ENCODE results near the gene FSIP2. TPM values are rescaled to one million over a fixed set of nuclear protein-coding genes. Genes with fewer than 3 reads are reported as not detected.

The FSIP2 gene
- total and polyA plus RNA-seq, 10 of the 15 experiments (the other 5 are each of a cell fraction or from before 2014, with no cell fraction given), result 0.03 to 1.3 (median 0.13) TPM

DNA sequence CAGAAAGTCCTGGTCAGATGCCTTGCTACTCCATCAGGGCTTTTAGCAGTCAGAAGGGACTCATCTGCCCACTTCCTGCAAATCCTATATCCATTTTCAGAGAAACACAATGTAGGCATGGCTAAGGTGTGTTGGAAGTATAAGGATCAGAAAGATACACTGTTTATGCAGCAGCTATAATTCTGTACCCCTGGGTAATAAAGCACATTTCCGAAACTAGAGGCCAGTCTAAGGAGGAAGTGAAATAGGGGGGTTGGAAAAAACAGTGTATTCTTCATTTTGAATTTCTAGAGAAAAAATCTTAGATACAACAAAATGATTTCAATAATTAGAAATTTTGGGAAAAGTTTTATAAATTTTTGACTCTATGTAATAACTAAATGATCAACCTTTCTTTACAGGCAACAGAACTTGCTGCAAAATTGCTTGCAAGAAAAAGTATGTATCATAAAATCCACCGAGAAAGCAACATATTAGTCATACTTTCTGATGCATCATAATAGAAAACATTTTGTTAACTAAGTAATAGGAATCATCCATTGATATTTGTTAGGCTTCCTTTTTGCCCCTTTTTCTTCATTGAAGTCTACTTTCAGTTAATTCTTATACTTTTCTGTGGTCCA, 47.4 kb downstream of the FSIP2 start (continued):
- TF ChIP-seq, protein P1, sequence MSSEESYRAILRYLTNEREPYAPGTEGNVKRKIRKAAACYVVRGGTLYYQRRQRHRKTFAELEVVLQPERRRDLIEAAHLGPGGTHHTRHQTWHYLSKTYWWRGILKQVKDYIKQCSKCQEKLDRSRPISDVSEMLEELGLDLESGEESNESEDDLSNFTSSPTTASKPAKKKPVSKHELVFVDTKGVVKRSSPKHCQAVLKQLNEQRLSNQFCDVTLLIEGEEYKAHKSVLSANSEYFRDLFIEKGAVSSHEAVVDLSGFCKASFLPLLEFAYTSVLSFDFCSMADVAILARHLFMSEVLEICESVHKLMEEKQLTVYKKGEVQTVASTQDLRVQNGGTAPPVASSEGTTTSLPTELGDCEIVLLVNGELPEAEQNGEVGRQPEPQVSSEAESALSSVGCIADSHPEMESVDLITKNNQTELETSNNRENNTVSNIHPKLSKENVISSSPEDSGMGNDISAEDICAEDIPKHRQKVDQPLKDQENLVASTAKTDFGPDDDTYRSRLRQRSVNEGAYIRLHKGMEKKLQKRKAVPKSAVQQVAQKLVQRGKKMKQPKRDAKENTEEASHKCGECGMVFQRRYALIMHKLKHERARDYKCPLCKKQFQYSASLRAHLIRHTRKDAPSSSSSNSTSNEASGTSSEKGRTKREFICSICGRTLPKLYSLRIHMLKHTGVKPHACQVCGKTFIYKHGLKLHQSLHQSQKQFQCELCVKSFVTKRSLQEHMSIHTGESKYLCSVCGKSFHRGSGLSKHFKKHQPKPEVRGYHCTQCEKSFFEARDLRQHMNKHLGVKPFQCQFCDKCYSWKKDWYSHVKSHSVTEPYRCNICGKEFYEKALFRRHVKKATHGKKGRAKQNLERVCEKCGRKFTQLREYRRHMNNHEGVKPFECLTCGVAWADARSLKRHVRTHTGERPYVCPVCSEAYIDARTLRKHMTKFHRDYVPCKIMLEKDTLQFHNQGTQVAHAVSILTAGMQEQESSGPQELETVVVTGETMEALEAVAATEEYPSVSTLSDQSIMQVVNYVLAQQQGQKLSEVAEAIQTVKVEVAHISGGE (CRISPR knock-in tag; IDR thresholded peaks at IDR 0.05), result no peak
- TF ChIP-seq RELB (IDR thresholded peaks at IDR 0.05; ENCODE audit: low read depth) (peak; percentile 56; the same call in 1 of the 2 replicates), MYB (IDR thresholded peaks at IDR 0.05; ENCODE audit: borderline replicate concordance, low read depth, low read length) (no peak), RUNX3 (IDR thresholded peaks at IDR 0.05; ENCODE audit: low read length) (peak; percentile 43; the same call in 1 of the 2 replicates), HCFC1 (IDR thresholded peaks at IDR 0.05; ENCODE audit: low read length) (no peak), JUND (IDR thresholded peaks at IDR 0.05; ENCODE audit: low read depth, low read length) (no peak), SRF (IDR thresholded peaks at IDR 0.05; ENCODE audit: low read depth in 2 of 2, low read length in 2 of 2) (no peak), MTA2 (IDR thresholded peaks at IDR 0.05; ENCODE audit: low read depth) (peak; percentile 77), HDGF (IDR thresholded peaks at IDR 0.05) (no peak), RCOR1 (conservative IDR thresholded peaks at IDR 0.05; ENCODE audit: low read depth, low read length) (no peak), NFIC (IDR thresholded peaks at IDR 0.05; ENCODE audit: low read depth, low read length) (peak; percentile 79), BCLAF1 (IDR thresholded peaks at IDR 0.05) (no peak), CHD2 (IDR thresholded peaks at IDR 0.05; ENCODE audit: borderline replicate concordance, low read depth, low read length) (no peak), ATF2 (IDR thresholded peaks at IDR 0.05; ENCODE audit: low read length) (no peak; the same call in 1 of the 2 replicates), TCF3 (IDR thresholded peaks at IDR 0.05; ENCODE audit: borderline replicate concordance, insufficient read depth, low read depth, low read length) (no peak), MTA3 (IDR thresholded peaks at IDR 0.05; ENCODE audit: borderline replicate concordance, low read length) (no peak), HDAC2 (IDR thresholded peaks at IDR 0.05) (no peak), TCF12 (IDR thresholded peaks at IDR 0.05; ENCODE audit: low read depth, low read length) (no peak), PBX3 (IDR thresholded peaks at IDR 0.05; ENCODE audit: insufficient replicate concordance, low read depth, low read length) (no peak)
